ENCODE measurements around the gene ERGIC1.

The ERGIC1 gene

GRCh38 chr5:172911628-172911880 lies 77.5 kb downstream of the ERGIC1 start:
- H3K79me2 ChIP-seq (ENCODE audit: insufficient read depth, low read depth) = no peaks in the 10 kb centered on the region
- H3K27me3 ChIP-seq (ENCODE audit: insufficient read depth, low read depth) = no peaks in the 10 kb centered on the region
- H3K4me1 ChIP-seq (ENCODE audit: low read depth, poor library complexity, severe bottlenecking) = no peaks in the 10 kb centered on the region
- H4K20me1 ChIP-seq (ENCODE audit: insufficient read depth) = no peaks in the 10 kb centered on the region
- no peak overlapping the region for H3K4me2 ChIP-seq
- no peaks in the 10 kb centered on the region for H3K36me3 ChIP-seq (ENCODE audit: insufficient read depth)
- no peak overlapping the region for H3K4me3 ChIP-seq (IDR thresholded peaks at IDR 0.05; ENCODE audit: insufficient read depth, low read depth, low read length)
- no peak for TF ChIP-seq CTCF (conservative IDR thresholded peaks at IDR 0.05; ENCODE audit: low read depth, low read length)
- no peak overlapping the region for H2AFZ ChIP-seq (ENCODE audit: low read depth)
- H3K9ac ChIP-seq = no peak overlapping the region
- H3K27ac ChIP-seq = no peak overlapping the region

- Histone ChIP-seq H4K20me1 (ENCODE audit: insufficient read depth) (no peaks in the 10 kb centered on the region), H3K79me2 (ENCODE audit: insufficient read depth, low read depth) (no peaks in the 10 kb centered on the region), H3K36me3 (ENCODE audit: insufficient read depth) (no peaks in the 10 kb centered on the region), H3K4me3 (IDR thresholded peaks at IDR 0.05; ENCODE audit: insufficient read depth, low read depth, low read length) (no peak overlapping the region), H2AFZ (ENCODE audit: low read depth) (no peak overlapping the region), H3K27me3 (ENCODE audit: insufficient read depth, low read depth) (no peaks in the 10 kb centered on the region), H3K27ac (no peak overlapping the region), H3K9ac (no peak overlapping the region), H3K4me1 (ENCODE audit: low read depth, poor library complexity, severe bottlenecking) (no peaks in the 10 kb centered on the region), H3K4me2 (no peak overlapping the region)
- no peak for TF ChIP-seq CTCF (conservative IDR thresholded peaks at IDR 0.05; ENCODE audit: low read depth, low read length)
Observed at GRCh38 chr5:172911976-172912375, 77.9 kb downstream of the ERGIC1 start.

DNA sequence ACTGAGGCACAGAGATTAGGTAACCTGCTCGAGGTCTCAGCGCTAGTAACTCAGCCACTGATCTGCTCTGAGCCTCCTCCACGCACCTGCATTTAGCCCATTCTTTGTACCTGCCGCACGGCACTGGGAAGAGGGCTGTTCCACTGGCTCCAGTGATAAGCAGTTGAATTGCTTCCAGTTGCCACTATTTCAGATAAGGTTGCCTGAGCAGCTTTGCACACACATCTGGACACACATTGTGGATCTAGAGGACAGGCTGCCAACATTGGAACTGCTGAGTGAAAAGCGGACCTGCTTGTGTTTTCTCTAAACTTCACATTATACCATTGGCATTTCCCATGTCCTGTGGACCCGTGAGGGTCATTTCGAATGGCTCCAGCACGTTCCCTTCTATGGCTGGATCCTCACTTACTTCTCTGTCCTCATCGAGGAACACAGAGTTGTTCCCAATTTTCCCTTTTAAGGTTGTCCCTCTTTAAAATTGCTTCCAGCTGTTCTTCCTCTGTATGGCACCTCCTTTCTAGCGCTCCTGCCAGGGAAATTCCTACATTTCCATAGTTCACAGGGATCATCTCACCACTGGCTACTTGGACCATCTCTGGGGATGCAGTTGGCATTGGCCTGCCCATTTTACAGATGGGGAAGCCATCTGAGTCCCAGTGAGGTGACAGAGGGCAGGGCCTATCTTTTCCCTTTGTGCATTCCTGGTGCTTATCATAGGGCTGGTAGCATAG lies 79.2 kb downstream of the ERGIC1 start:
- Histone ChIP-seq H3K79me2 (ENCODE audit: insufficient read depth, low read depth) (no peaks in the 10 kb centered on the region), H3K4me3 (IDR thresholded peaks at IDR 0.05; ENCODE audit: insufficient read depth, low read depth, low read length) (no peak overlapping the region), H3K9ac (no peak overlapping the region), H3K4me1 (ENCODE audit: low read depth, poor library complexity, severe bottlenecking) (no peaks in the 10 kb centered on the region), H2AFZ (ENCODE audit: low read depth) (no peak overlapping the region), H4K20me1 (ENCODE audit: insufficient read depth) (no peaks in the 10 kb centered on the region), H3K36me3 (ENCODE audit: insufficient read depth) (no peaks in the 10 kb centered on the region), H3K27ac (no peak overlapping the region), H3K4me2 (no peak overlapping the region), H3K27me3 (ENCODE audit: insufficient read depth, low read depth) (no peaks in the 10 kb centered on the region)
- TF ChIP-seq CTCF (conservative IDR thresholded peaks at IDR 0.05; ENCODE audit: low read depth, low read length) = no peak

DNA sequence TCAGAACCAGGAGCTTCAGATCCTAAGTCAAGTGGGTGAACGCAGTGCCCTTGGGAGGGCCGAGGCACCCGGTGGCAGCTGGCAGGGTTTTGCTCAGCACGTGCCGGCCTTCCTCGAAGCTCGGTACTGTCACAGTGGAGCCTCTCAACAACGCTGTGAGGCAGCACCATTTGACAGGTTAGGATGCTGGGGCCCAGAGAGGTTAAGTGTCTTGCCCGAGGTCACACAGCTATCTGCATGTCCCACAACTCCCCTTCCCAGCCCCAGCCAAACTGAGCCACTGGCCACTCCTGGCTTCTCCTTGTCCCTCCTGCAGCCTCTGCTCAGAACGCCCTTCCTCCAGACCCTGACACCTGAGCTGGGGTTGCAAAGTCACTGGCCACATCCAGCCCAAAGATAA lies 81.5 kb downstream of the ERGIC1 start:
- no peaks in the 10 kb centered on the region for H3K4me1 ChIP-seq (ENCODE audit: low read depth, poor library complexity, severe bottlenecking)
- no peaks in the 10 kb centered on the region for H3K36me3 ChIP-seq (ENCODE audit: insufficient read depth)

More for the DNA sequence above, 81.5 kb downstream of the ERGIC1 start:
- no peaks in the 10 kb centered on the region for H4K20me1 ChIP-seq (ENCODE audit: insufficient read depth)
- H3K27ac ChIP-seq = no peak overlapping the region
- H3K4me2 ChIP-seq = no peak overlapping the region
- no peaks in the 10 kb centered on the region for H3K79me2 ChIP-seq (ENCODE audit: insufficient read depth, low read depth)
- H3K9ac ChIP-seq = no peak overlapping the region
- no peak for TF ChIP-seq CTCF (conservative IDR thresholded peaks at IDR 0.05; ENCODE audit: low read depth, low read length)
- no peaks in the 10 kb centered on the region for H3K27me3 ChIP-seq (ENCODE audit: insufficient read depth, low read depth)
- no peak overlapping the region for H2AFZ ChIP-seq (ENCODE audit: low read depth)
- H3K4me3 ChIP-seq (IDR thresholded peaks at IDR 0.05; ENCODE audit: insufficient read depth, low read depth, low read length) = no peak overlapping the region

Measured in KMS-11 (cell line).